ENCODE data around the gene GPR17. TPM values are rescaled to one million over a fixed set of nuclear protein-coding genes. Genes with fewer than 3 reads are reported as not detected.

GPR17 gene
- total RNA-seq, 4 donors from 2014 or later = 1.1 to 1.6 (median 1.2) TPM

DNA sequence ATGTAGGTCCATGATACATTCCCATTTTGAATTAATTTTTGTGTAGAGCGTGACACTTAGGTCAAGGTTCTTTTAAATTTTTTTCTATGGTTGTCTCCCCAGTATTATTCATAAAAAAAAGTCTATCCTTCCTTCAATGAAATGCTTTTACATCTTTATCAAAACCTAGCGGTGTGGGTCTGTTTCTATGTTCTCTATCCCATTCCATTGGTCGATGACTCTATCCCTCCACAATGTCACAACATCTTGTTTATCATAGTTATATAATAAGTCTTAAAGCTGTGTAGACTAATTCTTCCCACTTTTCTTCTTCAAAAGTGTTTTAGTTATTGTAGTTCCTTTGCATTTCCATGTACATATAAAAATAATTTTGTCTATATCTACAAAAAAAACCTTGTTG, 47.2 kb upstream of the GPR17 start:
- TF ChIP-seq EP300 (IDR thresholded peaks at IDR 0.05) = no peak
- TF ChIP-seq, protein P1, sequence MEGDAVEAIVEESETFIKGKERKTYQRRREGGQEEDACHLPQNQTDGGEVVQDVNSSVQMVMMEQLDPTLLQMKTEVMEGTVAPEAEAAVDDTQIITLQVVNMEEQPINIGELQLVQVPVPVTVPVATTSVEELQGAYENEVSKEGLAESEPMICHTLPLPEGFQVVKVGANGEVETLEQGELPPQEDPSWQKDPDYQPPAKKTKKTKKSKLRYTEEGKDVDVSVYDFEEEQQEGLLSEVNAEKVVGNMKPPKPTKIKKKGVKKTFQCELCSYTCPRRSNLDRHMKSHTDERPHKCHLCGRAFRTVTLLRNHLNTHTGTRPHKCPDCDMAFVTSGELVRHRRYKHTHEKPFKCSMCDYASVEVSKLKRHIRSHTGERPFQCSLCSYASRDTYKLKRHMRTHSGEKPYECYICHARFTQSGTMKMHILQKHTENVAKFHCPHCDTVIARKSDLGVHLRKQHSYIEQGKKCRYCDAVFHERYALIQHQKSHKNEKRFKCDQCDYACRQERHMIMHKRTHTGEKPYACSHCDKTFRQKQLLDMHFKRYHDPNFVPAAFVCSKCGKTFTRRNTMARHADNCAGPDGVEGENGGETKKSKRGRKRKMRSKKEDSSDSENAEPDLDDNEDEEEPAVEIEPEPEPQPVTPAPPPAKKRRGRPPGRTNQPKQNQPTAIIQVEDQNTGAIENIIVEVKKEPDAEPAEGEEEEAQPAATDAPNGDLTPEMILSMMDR (IDR thresholded peaks at IDR 0.05) = no peak
- TF ChIP-seq POLR2A (IDR thresholded peaks at IDR 0.05) = no peak
- 82 to 89% methylated on average over 3 of the region's 3 CpGs for WGBS, 2 donors
- H3K9me3 ChIP-seq = peaks cover 0 to 8% (median 0%) of the 10 kb centered on the region in 4 donors
- DNase-seq (ENCODE audit: low spot score in 2 of 2) = no peak
- no peak overlapping the region for H3K4me3 ChIP-seq
- no peaks in the 10 kb centered on the region for H3K27me3 ChIP-seq
- no peaks in the 10 kb centered on the region for H3K4me1 ChIP-seq
- H3K36me3 ChIP-seq = no peaks in the 10 kb centered on the region
- H3K27ac ChIP-seq = no peak overlapping the region

DNA sequence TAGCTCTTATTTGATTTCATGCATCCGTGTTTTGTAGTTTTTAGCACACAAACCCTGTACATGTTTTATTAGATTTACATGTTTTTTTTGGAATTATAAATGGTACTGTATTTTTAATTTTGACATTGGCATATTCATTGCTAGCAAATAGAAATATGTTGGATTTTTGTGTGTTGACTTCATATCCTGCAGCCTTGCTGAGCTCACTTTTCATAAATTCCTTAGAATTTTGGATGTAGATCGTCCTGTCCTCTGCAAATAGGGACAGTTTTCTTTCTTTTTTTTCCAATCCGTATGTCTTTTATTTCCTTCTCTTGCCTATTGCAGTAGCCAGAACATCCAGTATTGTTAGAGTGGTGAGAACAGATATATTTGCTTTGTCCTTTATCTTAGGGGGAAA, 46.7 kb upstream of the GPR17 start:
- WGBS, 2 donors = 43 to 44% methylated on average over 3 of the region's 3 CpGs

DNA sequence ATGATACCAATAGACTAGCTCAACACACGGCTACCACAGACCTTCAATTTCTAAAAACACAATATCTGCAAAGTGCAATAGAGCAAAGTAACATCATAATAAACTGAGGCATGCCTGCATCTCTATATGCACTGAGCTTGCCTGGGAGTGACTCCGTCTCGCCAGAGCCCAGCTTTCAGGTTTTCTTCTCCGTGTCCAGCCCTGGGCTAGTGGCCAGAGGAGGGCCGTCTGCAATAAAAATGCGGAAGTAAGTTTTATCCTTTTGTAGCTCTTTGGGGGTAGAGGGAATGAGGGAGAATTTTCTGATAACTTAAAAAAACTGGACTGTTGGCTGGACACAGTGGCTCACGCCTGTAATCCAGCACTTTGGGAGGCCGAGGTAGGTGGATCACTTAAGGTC, 41.0 kb upstream of the GPR17 start:
- Histone ChIP-seq H3K4me3 (no peak overlapping the region), H3K4me1 (no peaks in the 10 kb centered on the region), H3K9me3 (peaks cover 0 to 11% (median 0%) of the 10 kb centered on the region in 4 donors), H3K27me3 (no peaks in the 10 kb centered on the region), H3K27ac (no peak overlapping the region), H3K36me3 (no peaks in the 10 kb centered on the region)
- 79 to 81% methylated on average over 8 of the region's 8 CpGs for WGBS, 2 donors
- DNase-seq (ENCODE audit: low spot score in 2 of 2) = no peak
- TF ChIP-seq EP300 (IDR thresholded peaks at IDR 0.05) (no peak), POLR2A (IDR thresholded peaks at IDR 0.05) (no peak)
- TF ChIP-seq, protein P1 (IDR thresholded peaks at IDR 0.05) = no peak

More for the DNA sequence above, 46.7 kb upstream of the GPR17 start:
- Histone ChIP-seq H3K4me1 (no peaks in the 10 kb centered on the region), H3K4me3 (no peak overlapping the region), H3K27ac (no peak overlapping the region), H3K27me3 (no peaks in the 10 kb centered on the region), H3K9me3 (peaks cover 0 to 11% (median 0%) of the 10 kb centered on the region in 4 donors), H3K36me3 (no peaks in the 10 kb centered on the region)
- DNase-seq (ENCODE audit: low spot score in 2 of 2) = no peak
- TF ChIP-seq, protein P1 (IDR thresholded peaks at IDR 0.05) = no peak
- TF ChIP-seq POLR2A (IDR thresholded peaks at IDR 0.05) = no peak
- TF ChIP-seq EP300 (IDR thresholded peaks at IDR 0.05) = no peak

DNA sequence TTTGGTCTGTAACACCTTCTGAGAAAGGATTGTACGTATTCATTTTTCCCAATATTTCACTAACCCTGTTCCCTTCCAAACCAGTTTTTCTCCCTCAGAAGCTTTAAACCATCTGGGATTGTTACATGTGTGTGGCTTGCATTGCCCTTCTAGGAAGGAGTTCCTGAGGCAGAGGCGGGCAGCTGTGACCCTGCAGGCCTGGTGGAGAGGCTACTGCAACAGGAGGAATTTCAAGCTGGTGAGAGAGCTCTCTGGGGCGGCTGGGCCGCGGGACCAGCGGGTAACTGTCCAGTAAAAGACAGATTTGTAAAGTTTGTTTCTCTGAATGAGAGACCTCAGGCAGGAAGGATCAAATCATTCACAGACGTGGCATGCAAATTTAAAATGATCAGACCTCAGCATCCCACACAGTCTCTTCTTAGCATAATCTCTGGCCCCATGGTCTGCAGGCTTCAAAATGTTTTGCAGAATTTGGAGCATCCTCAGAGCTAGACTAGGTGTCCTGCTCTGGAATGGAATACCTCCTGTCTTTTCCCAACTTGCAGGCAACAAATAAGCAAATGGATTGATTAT, 40.2 kb upstream of the GPR17 start:
- Histone ChIP-seq H3K9me3 (peaks cover 0 to 16% (median 0%) of the 10 kb centered on the region in 4 donors), H3K27ac (no peak overlapping the region), H3K4me3 (no peak overlapping the region), H3K27me3 (no peaks in the 10 kb centered on the region), H3K36me3 (no peaks in the 10 kb centered on the region), H3K4me1 (no peaks in the 10 kb centered on the region)
- 61 to 69% methylated on average over 7 of the region's 7 CpGs for WGBS, 2 donors
- no peak for DNase-seq (ENCODE audit: low spot score in 2 of 2)
- TF ChIP-seq EP300 (IDR thresholded peaks at IDR 0.05) = no peak
- TF ChIP-seq, protein P1 (IDR thresholded peaks at IDR 0.05) = no peak
- no peak for TF ChIP-seq POLR2A (IDR thresholded peaks at IDR 0.05)

DNA sequence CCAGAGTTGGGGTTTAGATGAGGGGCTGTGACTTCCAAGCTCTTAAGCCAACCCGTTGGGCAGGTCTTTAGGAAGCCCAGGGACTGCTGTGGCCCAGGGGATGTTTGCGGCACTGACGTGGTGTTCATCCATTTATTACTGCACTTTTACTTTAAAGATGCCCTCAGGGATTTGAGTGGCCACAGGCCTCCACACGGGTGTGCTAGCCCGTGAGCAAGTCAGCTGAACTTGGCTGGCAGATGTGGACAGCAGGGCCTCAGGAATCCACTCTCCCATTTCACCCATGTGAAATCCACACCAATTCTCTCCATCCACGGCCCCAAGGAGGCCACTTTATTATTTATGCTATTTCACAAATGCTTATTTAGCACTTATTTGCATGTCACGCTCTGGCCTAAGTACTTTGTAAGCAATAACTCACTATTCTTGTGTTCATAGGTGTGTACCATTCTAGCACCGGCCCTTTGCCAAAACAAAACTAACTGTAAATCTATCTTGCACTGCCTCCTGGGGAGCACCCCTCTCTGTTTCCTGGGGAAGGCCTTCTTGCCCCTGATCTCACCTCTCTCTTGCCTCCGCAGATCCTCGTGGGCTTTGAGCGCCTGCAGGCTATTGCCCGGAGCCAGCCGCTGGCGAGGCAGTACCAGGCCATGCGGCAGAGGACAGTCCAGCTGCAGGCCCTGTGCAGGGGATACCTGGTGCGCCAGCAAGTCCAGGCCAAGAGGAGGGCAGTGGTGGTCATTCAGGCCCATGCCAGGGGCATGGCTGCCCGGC, 39.1 kb upstream of the GPR17 start:
- no peak for DNase-seq (ENCODE audit: low spot score in 2 of 2)
- TF ChIP-seq, protein P1 (IDR thresholded peaks at IDR 0.05) = no peak
- TF ChIP-seq POLR2A (IDR thresholded peaks at IDR 0.05) (no peak), EP300 (IDR thresholded peaks at IDR 0.05) (no peak)
- Histone ChIP-seq H3K9me3 (peaks cover 0 to 27% (median 0%) of the 10 kb centered on the region in 4 donors), H3K4me1 (no peaks in the 10 kb centered on the region), H3K4me3 (no peak overlapping the region), H3K27me3 (no peaks in the 10 kb centered on the region), H3K36me3 (no peaks in the 10 kb centered on the region), H3K27ac (no peak overlapping the region)
- 85 to 90% methylated on average over 17 of the region's 17 CpGs for WGBS, 2 donors
